ENCODE data around the gene WDR70.
"Not testable (repeated sequence)": the region's sequence is repeated elsewhere in the genome, so short reads cannot be mapped to it uniquely, and the experiment has no call there.

WDR70 gene

DNA sequence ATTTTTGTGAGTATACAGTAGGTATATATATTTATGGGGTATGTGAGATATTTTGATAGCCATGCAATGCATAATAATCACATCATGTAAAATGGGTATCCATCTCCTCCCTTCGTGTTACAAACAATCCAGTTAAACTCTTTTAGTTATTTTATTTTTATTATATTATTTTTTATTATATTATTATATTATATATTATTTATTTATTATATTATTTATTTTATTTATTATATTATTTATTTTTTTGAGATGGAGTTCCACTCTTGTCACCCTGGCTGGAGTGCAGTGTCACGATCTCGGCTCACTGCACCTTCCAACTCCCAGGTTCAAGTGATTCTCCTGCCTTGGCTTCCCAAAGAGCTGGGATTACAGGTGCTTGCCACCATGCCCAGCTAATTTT lies 138.6 kb downstream of the WDR70 start:
- Histone ChIP-seq H3K9me3 (ENCODE audit: control insufficient read depth in 2 of 2, low read length in 2 of 2) (no peaks in the 10 kb centered on the region), H3K4me1 (ENCODE audit: control insufficient read depth, insufficient read depth, low read length) (no peaks in the 10 kb centered on the region), H3K36me3 (ENCODE audit: control insufficient read depth in 2 of 2, insufficient read depth in 2 of 2, low read length in 2 of 2) (no peaks in the 10 kb centered on the region), H3K27me3 (ENCODE audit: control insufficient read depth in 1 of 2, insufficient read depth in 2 of 2, low read length in 2 of 2) (no peaks in the 10 kb centered on the region), H3K9ac (ENCODE audit: low read length in 2 of 2) (no peak overlapping the region), H3K4me3 (ENCODE audit: low read length in 2 of 2) (no peak overlapping the region), H3K27ac (ENCODE audit: low read length) (no peak overlapping the region)

DNA sequence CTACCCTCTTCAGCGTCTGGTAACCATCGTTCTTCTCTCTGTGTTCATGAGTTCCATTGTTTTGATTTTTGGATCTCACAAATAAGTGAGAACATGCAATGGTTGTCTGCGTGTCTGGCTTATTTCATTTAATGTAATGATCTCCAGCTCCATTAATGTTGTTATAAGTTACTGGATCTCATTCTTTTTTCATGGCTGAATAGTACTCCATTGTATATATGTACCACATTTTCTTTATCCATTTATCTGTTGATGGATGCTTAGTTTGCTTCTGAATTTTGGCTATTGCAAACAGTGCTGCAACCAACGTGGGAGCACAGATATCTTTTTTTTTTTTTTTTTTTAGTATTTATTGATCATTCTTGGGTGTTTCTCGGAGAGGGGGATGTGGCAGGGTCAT lies 139.2 kb downstream of the WDR70 start:
- not testable (repeated sequence) for H3K9ac ChIP-seq (ENCODE audit: low read length in 2 of 2); H3K4me1 ChIP-seq (ENCODE audit: control insufficient read depth, insufficient read depth, low read length); H3K36me3 ChIP-seq (ENCODE audit: control insufficient read depth in 2 of 2, insufficient read depth in 2 of 2, low read length in 2 of 2); H3K4me3 ChIP-seq (ENCODE audit: low read length in 2 of 2); H3K9me3 ChIP-seq (ENCODE audit: control insufficient read depth in 2 of 2, low read length in 2 of 2); H3K27me3 ChIP-seq (ENCODE audit: control insufficient read depth in 1 of 2, insufficient read depth in 2 of 2, low read length in 2 of 2); H3K27ac ChIP-seq (ENCODE audit: low read length)

DNA sequence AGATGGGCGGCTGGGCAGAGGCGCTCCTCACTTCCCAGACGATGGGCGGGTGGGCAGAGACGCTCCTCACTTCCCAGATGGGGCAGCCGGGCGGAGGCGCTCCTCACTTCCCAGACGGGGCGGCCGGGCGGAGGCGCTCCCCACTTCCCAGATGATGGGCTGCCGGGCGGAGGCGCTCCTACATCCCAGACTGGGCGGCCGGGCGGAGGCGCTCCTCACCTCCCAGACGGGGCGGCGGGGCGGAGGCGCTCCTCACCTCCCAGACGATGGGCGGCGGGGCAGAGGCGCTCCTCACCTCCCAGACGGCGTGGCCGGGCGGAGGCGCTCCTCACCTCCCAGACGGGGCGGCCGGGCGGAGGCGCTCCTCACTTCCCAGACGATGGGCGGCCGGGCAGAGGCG lies 140.2 kb downstream of the WDR70 start:
- Histone ChIP-seq H3K27me3 (ENCODE audit: control insufficient read depth in 1 of 2, insufficient read depth in 2 of 2, low read length in 2 of 2) (no peaks in the 10 kb centered on the region), H3K9me3 (ENCODE audit: control insufficient read depth in 2 of 2, low read length in 2 of 2) (no peaks in the 10 kb centered on the region), H3K4me3 (ENCODE audit: low read length in 2 of 2) (no peak overlapping the region), H3K4me1 (ENCODE audit: control insufficient read depth, insufficient read depth, low read length) (no peaks in the 10 kb centered on the region), H3K36me3 (ENCODE audit: control insufficient read depth in 2 of 2, insufficient read depth in 2 of 2, low read length in 2 of 2) (no peaks in the 10 kb centered on the region), H3K9ac (ENCODE audit: low read length in 2 of 2) (no peak overlapping the region), H3K27ac (ENCODE audit: low read length) (no peak overlapping the region)

DNA sequence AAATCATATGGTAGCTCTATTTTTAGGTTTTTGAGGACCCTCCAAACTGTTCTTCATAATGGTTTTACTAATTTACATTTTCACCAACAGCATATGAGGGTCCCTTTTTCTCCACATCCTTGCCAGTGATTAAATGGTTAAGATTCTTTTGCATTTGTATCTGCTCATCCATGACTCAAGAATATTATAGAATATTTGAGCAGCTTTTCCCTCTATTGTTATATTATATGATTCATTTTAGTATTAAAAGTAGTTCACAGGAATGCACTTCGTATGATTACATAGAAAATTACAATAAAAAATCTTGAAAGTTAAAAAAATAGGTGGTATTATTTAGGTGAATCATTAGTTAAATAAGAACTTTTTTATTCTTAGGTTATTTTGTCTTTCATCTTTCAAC lies 140.7 kb downstream of the WDR70 start:
- no peak overlapping the region for H3K27ac ChIP-seq (ENCODE audit: low read length)
- H3K4me3 ChIP-seq (ENCODE audit: low read length in 2 of 2), result no peak overlapping the region
- H3K36me3 ChIP-seq (ENCODE audit: control insufficient read depth in 2 of 2, insufficient read depth in 2 of 2, low read length in 2 of 2), result no peaks in the 10 kb centered on the region
- H3K9ac ChIP-seq (ENCODE audit: low read length in 2 of 2), result no peak overlapping the region
- H3K27me3 ChIP-seq (ENCODE audit: control insufficient read depth in 1 of 2, insufficient read depth in 2 of 2, low read length in 2 of 2), result no peaks in the 10 kb centered on the region
- no peaks in the 10 kb centered on the region for H3K9me3 ChIP-seq (ENCODE audit: control insufficient read depth in 2 of 2, low read length in 2 of 2)
- no peaks in the 10 kb centered on the region for H3K4me1 ChIP-seq (ENCODE audit: control insufficient read depth, insufficient read depth, low read length)

DNA sequence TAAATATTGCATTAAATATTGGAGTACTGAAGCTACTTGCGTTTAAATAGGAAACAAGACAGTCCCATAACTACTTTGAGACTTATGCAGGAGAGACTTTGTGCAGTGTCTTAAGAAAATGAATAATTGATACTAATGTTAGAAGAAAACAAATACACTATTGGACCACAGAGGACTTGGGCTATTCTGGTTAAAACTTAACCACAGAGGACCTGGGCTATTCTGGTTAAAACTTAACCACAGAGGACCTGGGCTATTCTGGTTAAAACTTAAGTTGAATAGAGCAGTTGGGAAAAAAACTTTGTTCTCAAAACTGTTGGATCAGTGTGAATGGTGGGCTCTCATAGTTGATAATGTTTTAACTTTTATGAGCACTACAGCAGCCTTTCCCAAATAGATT lies 141.7 kb downstream of the WDR70 start:
- Histone ChIP-seq H3K27ac (ENCODE audit: low read length) (no peak overlapping the region), H3K27me3 (ENCODE audit: control insufficient read depth in 1 of 2, insufficient read depth in 2 of 2, low read length in 2 of 2) (no peaks in the 10 kb centered on the region), H3K9me3 (ENCODE audit: control insufficient read depth in 2 of 2, low read length in 2 of 2) (no peaks in the 10 kb centered on the region), H3K36me3 (ENCODE audit: control insufficient read depth in 2 of 2, insufficient read depth in 2 of 2, low read length in 2 of 2) (no peaks in the 10 kb centered on the region), H3K4me3 (ENCODE audit: low read length in 2 of 2) (no peak overlapping the region), H3K9ac (ENCODE audit: low read length in 2 of 2) (no peak overlapping the region), H3K4me1 (ENCODE audit: control insufficient read depth, insufficient read depth, low read length) (no peaks in the 10 kb centered on the region)

DNA sequence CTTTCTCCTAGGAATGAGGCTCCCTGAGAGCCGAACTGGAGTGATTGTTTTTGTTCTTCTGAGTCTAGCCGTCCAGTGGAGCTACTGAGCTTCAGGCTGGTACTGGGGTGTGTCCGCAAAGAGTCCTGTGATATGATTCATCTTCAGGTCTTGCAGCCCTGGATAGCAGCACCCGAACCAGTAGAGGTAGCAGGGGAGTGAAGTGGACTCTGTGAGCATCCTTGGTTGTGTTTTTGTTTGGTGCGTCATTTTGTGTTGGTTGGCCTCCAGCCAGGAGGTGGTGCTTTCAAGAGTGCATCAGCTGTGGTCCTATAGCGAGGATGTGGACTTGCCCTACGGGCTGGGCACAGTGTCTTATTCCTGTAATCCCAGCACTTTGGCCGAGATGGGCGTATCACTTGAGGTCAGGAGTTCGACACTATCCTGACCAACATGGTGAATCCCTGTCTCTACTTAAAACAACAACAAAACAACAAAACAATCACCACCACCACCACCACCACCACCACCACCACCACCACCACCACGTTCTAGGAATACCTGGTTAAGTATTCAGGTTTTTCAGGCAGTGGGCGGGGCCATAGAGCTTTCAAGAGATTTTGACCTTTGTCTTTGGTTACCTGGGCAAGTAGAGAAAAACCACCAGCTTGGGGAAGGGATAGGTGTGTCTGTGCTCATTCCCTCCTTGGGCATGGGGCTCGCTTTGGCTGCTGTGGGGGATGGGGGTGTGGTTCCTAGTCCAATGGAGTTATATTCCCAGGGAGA lies 154.0 kb downstream of the WDR70 start:
- no peak overlapping the region for H3K27ac ChIP-seq (ENCODE audit: low read length)
- no peaks in the 10 kb centered on the region for H3K4me1 ChIP-seq (ENCODE audit: control insufficient read depth, insufficient read depth, low read length)
- no peak overlapping the region for H3K4me3 ChIP-seq (ENCODE audit: low read length in 2 of 2)
- no peaks in the 10 kb centered on the region for H3K9me3 ChIP-seq (ENCODE audit: control insufficient read depth in 2 of 2, low read length in 2 of 2)
- H3K36me3 ChIP-seq (ENCODE audit: control insufficient read depth in 2 of 2, insufficient read depth in 2 of 2, low read length in 2 of 2), result peaks cover 0 to 6% of the 10 kb centered on the region in 2 donors
- H3K27me3 ChIP-seq (ENCODE audit: control insufficient read depth in 1 of 2, insufficient read depth in 2 of 2, low read length in 2 of 2), result no peaks in the 10 kb centered on the region
- H3K9ac ChIP-seq (ENCODE audit: low read length in 2 of 2), result no peak overlapping the region

DNA sequence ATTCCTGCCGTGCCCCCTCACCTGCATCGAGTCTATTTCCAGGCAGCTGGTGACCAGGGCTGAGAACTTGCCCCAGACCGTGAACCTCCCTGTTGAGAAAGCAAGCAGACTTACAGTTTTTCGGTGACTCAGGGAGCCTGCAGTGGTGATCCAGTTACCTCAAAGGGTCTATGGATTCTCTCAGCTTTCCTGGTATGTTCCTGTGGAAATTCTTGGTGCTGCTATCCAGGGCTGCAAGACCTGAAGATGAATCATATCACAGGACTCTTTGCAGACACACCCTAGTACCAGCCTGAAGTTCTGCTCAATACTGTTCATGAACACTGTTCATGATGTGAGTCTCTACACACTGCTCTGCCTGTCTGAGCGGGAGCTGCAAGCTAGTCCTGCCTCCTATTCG lies 154.7 kb downstream of the WDR70 start:
- Histone ChIP-seq H3K4me1 (ENCODE audit: control insufficient read depth, insufficient read depth, low read length) (no peaks in the 10 kb centered on the region), H3K9ac (ENCODE audit: low read length in 2 of 2) (no peak overlapping the region), H3K9me3 (ENCODE audit: control insufficient read depth in 2 of 2, low read length in 2 of 2) (no peaks in the 10 kb centered on the region), H3K36me3 (ENCODE audit: control insufficient read depth in 2 of 2, insufficient read depth in 2 of 2, low read length in 2 of 2) (peaks cover 0 to 6% of the 10 kb centered on the region in 2 donors), H3K27me3 (ENCODE audit: control insufficient read depth in 1 of 2, insufficient read depth in 2 of 2, low read length in 2 of 2) (no peaks in the 10 kb centered on the region), H3K4me3 (ENCODE audit: low read length in 2 of 2) (no peak overlapping the region), H3K27ac (ENCODE audit: low read length) (no peak overlapping the region)

DNA sequence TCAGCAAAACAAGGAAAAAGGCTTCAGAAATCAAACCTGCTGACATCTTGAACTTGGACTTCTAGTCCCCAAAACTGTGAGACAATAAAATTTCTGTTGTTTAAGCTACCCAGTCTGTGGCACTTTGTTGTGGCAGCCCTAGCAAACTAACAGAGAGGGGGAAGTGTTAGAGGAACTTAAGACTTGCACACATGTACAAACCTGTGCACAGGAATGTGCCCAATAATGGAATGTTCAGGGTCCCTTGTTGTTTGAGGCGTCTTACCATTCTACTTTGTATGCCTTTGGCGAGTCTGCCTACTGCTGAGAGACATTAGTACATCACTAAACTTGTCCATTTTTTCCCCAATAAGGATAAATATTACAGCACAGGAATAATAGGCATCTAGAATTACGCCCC lies 160.3 kb downstream of the WDR70 start:
- Histone ChIP-seq H3K4me1 (ENCODE audit: control insufficient read depth, insufficient read depth, low read length) (no peaks in the 10 kb centered on the region), H3K27me3 (ENCODE audit: control insufficient read depth in 1 of 2, insufficient read depth in 2 of 2, low read length in 2 of 2) (no peaks in the 10 kb centered on the region), H3K4me3 (ENCODE audit: low read length in 2 of 2) (no peak overlapping the region), H3K9ac (ENCODE audit: low read length in 2 of 2) (no peak overlapping the region), H3K9me3 (ENCODE audit: control insufficient read depth in 2 of 2, low read length in 2 of 2) (no peaks in the 10 kb centered on the region), H3K36me3 (ENCODE audit: control insufficient read depth in 2 of 2, insufficient read depth in 2 of 2, low read length in 2 of 2) (no peaks in the 10 kb centered on the region), H3K27ac (ENCODE audit: low read length) (no peak overlapping the region)

DNA sequence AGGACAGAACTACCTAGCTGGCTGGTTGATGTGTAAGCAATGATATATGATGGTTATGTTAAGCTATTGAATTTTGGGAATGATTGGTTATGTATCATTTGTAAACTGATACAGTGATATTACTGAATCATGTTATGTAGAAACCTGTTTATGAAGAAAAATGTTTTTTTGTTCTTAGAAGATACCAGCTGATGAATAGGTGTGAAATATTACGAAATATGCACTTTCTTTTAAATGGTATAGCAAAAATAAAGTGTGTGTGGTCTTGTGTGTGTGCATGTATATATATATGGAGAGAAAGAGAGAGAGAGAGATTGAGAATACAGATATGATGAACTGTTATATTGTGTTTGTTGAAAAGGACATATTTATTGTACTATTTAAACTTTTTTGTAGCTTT lies 164.1 kb downstream of the WDR70 start:
- H3K9ac ChIP-seq (ENCODE audit: low read length in 2 of 2), result no peak overlapping the region
- H3K4me1 ChIP-seq (ENCODE audit: control insufficient read depth, insufficient read depth, low read length), result no peaks in the 10 kb centered on the region
- H3K9me3 ChIP-seq (ENCODE audit: control insufficient read depth in 2 of 2, low read length in 2 of 2), result no peaks in the 10 kb centered on the region
- H3K27me3 ChIP-seq (ENCODE audit: control insufficient read depth in 1 of 2, insufficient read depth in 2 of 2, low read length in 2 of 2), result no peaks in the 10 kb centered on the region
- H3K4me3 ChIP-seq (ENCODE audit: low read length in 2 of 2), result no peak overlapping the region
- no peaks in the 10 kb centered on the region for H3K36me3 ChIP-seq (ENCODE audit: control insufficient read depth in 2 of 2, insufficient read depth in 2 of 2, low read length in 2 of 2)
- H3K27ac ChIP-seq (ENCODE audit: low read length), result no peak overlapping the region

DNA sequence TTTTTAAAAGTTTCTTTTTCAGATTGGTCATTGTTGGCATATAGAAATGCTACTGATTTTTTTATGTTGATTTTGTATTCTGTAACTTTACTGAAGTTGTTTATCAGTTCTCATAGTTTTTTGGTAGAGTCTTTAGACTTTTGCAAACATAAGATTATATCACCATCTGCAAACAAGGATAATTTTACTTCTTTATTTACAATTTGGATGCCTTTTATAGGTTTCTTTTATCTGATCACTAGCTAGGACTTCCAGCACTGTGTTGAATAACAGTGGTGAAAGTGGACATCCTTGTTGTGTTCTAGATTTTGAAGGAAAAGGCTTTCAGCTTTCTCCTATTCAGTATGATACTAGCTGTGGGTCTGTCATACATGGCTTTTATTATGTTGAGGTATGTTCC lies 170.3 kb downstream of the WDR70 start:
- Histone ChIP-seq H3K27me3 (ENCODE audit: control insufficient read depth in 1 of 2, insufficient read depth in 2 of 2, low read length in 2 of 2) (no peaks in the 10 kb centered on the region), H3K4me3 (ENCODE audit: low read length in 2 of 2) (no peak overlapping the region), H3K36me3 (ENCODE audit: control insufficient read depth in 2 of 2, insufficient read depth in 2 of 2, low read length in 2 of 2) (no peaks in the 10 kb centered on the region), H3K9me3 (ENCODE audit: control insufficient read depth in 2 of 2, low read length in 2 of 2) (peaks cover 2% of the 10 kb centered on the region in 2 donors), H3K27ac (ENCODE audit: low read length) (no peak overlapping the region), H3K4me1 (ENCODE audit: control insufficient read depth, insufficient read depth, low read length) (no peaks in the 10 kb centered on the region), H3K9ac (ENCODE audit: low read length in 2 of 2) (no peak overlapping the region)

DNA sequence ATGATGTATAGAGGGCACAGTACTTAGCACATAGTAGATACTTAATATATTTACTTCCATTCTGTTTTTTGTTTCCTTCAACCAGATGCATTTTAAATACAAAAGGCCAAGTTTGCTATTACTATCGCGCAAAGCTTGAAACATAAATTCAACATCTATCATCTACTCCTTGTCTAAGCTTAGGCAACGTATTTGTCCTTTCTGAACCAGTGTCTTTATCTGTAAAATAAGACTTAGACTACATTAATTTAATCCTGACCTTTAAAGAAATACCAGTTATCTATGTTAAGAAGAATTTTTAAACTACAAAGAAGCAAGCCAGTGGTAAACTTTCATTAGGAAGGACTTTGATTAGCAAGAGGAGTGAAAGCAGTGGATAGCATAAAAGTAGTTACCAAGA lies 173.0 kb downstream of the WDR70 start:
- H3K4me1 ChIP-seq (ENCODE audit: control insufficient read depth, insufficient read depth, low read length), result no peaks in the 10 kb centered on the region
- H3K36me3 ChIP-seq (ENCODE audit: control insufficient read depth in 2 of 2, insufficient read depth in 2 of 2, low read length in 2 of 2), result no peaks in the 10 kb centered on the region
- peaks cover 2 to 4% of the 10 kb centered on the region in 2 donors for H3K9me3 ChIP-seq (ENCODE audit: control insufficient read depth in 2 of 2, low read length in 2 of 2)
- no peak overlapping the region for H3K9ac ChIP-seq (ENCODE audit: low read length in 2 of 2)
- no peaks in the 10 kb centered on the region for H3K27me3 ChIP-seq (ENCODE audit: control insufficient read depth in 1 of 2, insufficient read depth in 2 of 2, low read length in 2 of 2)
- no peak overlapping the region for H3K27ac ChIP-seq (ENCODE audit: low read length)
- no peak overlapping the region for H3K4me3 ChIP-seq (ENCODE audit: low read length in 2 of 2)
